GM23338 (cell line): Measurements from ENCODE around the gene WNT4. TPM values are rescaled to one million over a fixed set of nuclear protein-coding genes. Genes with fewer than 3 reads are reported as not detected.

ENCODE experiments used
- ATAC-seq: fragments of 200-7000 bp; cut with Tn5 transposase; 3 replicates; pipeline ENCODE4 v1.9.1; 2020
- DNase-seq: peaks from one replicate; pipeline ENCODE4 v3.0.0-alpha.2; 2015; ENCODE audit warnings: low spot score
- H2AFZ ChIP-seq: fragments of 200-600 bp; sonication (generic); 2 replicates; pipeline ENCODE4 v1.8.0; 2016; ENCODE audit warnings: antibody characterized with exemption, mild to moderate bottlenecking, moderate library complexity
- H3F3A ChIP-seq: fragments of 200-600 bp; sonication (generic); replicated peaks from 2 replicates; pipeline ENCODE4 v1.8.0; 2017; ENCODE audit warnings: antibody characterized with exemption, mixed run types, low read depth
- H3K27ac ChIP-seq: fragments of 200-600 bp; sonication (generic); 2 replicates; pipeline ENCODE4 v1.6.1; 2016; ENCODE audit warnings: low read depth
- H3K27me3 ChIP-seq: fragments of 200-600 bp; sonication (generic); 2 replicates; pipeline ENCODE4 v1.8.0; 2016; ENCODE audit warnings: mild to moderate bottlenecking, mixed run types, moderate library complexity; ENCODE audit not compliant: insufficient read depth
- H3K36me3 ChIP-seq: fragments of 200-600 bp; sonication (generic); 2 replicates; pipeline ENCODE4 v1.8.0; 2016; ENCODE audit warnings: mild to moderate bottlenecking; ENCODE audit not compliant: insufficient read depth
- H3K4me1 ChIP-seq: fragments of 200-600 bp; sonication (generic); 2 replicates; pipeline ENCODE4 v1.8.0; 2016; ENCODE audit warnings: mild to moderate bottlenecking, moderate library complexity; ENCODE audit not compliant: insufficient read depth
- H3K4me2 ChIP-seq: fragments of 200-600 bp; sonication (generic); 2 replicates; pipeline ENCODE4 v1.7.1; 2017; ENCODE audit warnings: mixed run types
- H3K4me3 ChIP-seq: fragments of 200-600 bp; sonication (generic); 2 replicates; pipeline ENCODE4 v1.6.1; 2016; ENCODE audit warnings: mixed run types
- H3K79me2 ChIP-seq: fragments of 200-600 bp; sonication (generic); replicated peaks from 2 replicates; pipeline ENCODE4 v1.8.0; 2017; ENCODE audit warnings: mild to moderate bottlenecking; ENCODE audit not compliant: insufficient read depth
- H3K9me2 ChIP-seq: fragments of 200-600 bp; sonication (generic); 2 replicates; pipeline ENCODE4 v1.8.0; 2017; ENCODE audit not compliant: insufficient read depth
- H4K20me1 ChIP-seq: fragments of 200-600 bp; sonication (generic); replicated peaks from 2 replicates; pipeline ENCODE4 v1.8.0; 2017; ENCODE audit warnings: mild to moderate bottlenecking; ENCODE audit not compliant: insufficient read depth
- H3K27ac Mint-ChIP-seq: 2 replicates; pipeline ENCODE4 v1.8.0; 2020; ENCODE audit warnings: inconsistent platforms, mild to moderate bottlenecking, moderate library complexity, mixed read lengths
- H3K27me3 Mint-ChIP-seq: 3 replicates; pipeline ENCODE4 v1.8.0; 2022; ENCODE audit warnings: low read depth, mild to moderate bottlenecking, moderate library complexity, mixed read lengths, inconsistent platforms; ENCODE audit not compliant: insufficient read depth, poor library complexity
- H3K36me3 Mint-ChIP-seq: 3 replicates; pipeline ENCODE4 v1.8.0; 2021; ENCODE audit warnings: low read depth, mild to moderate bottlenecking, inconsistent platforms, moderate library complexity, mixed read lengths
- H3K4me1 Mint-ChIP-seq: 3 replicates; pipeline ENCODE4 v1.8.0; 2020; ENCODE audit warnings: mild to moderate bottlenecking, inconsistent platforms, mixed read lengths
- H3K4me3 Mint-ChIP-seq: 3 replicates; pipeline ENCODE4 v1.8.0; 2021; ENCODE audit warnings: moderate library complexity, mild to moderate bottlenecking, inconsistent platforms, mixed read lengths
- H3K9me3 Mint-ChIP-seq: 3 replicates; pipeline ENCODE4 v1.8.0; 2020; ENCODE audit warnings: moderate library complexity, mild to moderate bottlenecking, inconsistent platforms, mixed read lengths
- CREB1 ChIP-seq: fragments of 250-450 bp; sonication (Bioruptor Pico); IDR thresholded peaks from 2 replicates; pipeline ENCODE4 v1.5.0; 2020; ENCODE audit warnings: low read depth, mild to moderate bottlenecking, moderate library complexity
- CTCF ChIP-seq, 2 experiments: fragments of 200-600 bp in 1 of 2; sonication (generic) in 1 of 2; conservative IDR thresholded peaks; 2 replicates each; pipeline versions ENCODE4 v1.5.1 to v1.6.1; 2016 to 2017; ENCODE audit warnings: antibody characterized with exemption in 2 of 2, low read depth in 2 of 2, mild to moderate bottlenecking in 2 of 2, moderate library complexity in 1 of 2
- ETS1 ChIP-seq: IDR thresholded peaks from 2 replicates; pipeline ENCODE4 v1.6.1; 2016; ENCODE audit warnings: antibody characterized with exemption
- EZH2 ChIP-seq: fragments of 200-600 bp; sonication (generic); IDR thresholded peaks from one replicate; pipeline ENCODE4 v1.8.0; 2017; ENCODE audit warnings: antibody characterized with exemption, mild to moderate bottlenecking, low read depth; ENCODE audit not compliant: unreplicated experiment
- EZH2phosphoT487 ChIP-seq: fragments of 200-600 bp; sonication (generic); IDR thresholded peaks from one replicate; pipeline ENCODE4 v1.8.1; 2018; ENCODE audit warnings: antibody characterized with exemption; ENCODE audit not compliant: unreplicated experiment
- JUNB ChIP-seq: IDR thresholded peaks from one replicate; pipeline ENCODE4 v1.6.1; 2016; ENCODE audit warnings: antibody characterized with exemption; ENCODE audit not compliant: unreplicated experiment
- NANOG ChIP-seq: IDR thresholded peaks from 2 replicates; pipeline ENCODE4 v1.6.1; 2016; ENCODE audit warnings: antibody characterized with exemption, borderline replicate concordance
- POLR2AphosphoS5 ChIP-seq: IDR thresholded peaks from 2 replicates; pipeline ENCODE4 v1.6.1; 2016; ENCODE audit warnings: antibody characterized with exemption, low read depth
- REST ChIP-seq: IDR thresholded peaks from one replicate; pipeline ENCODE4 v1.6.1; 2018; ENCODE audit warnings: antibody characterized with exemption; ENCODE audit not compliant: unreplicated experiment
- STAT1 ChIP-seq: IDR thresholded peaks from one replicate; pipeline ENCODE4 v1.6.1; 2016; ENCODE audit warnings: antibody characterized with exemption; ENCODE audit not compliant: unreplicated experiment
- ZNF114 ChIP-seq: fragments of 250-450 bp; sonication (Bioruptor Pico); IDR thresholded peaks from 2 replicates; pipeline ENCODE4 v1.5.0; 2020; ENCODE audit warnings: mild to moderate bottlenecking, moderate library complexity
- ZNF331 ChIP-seq: fragments of 250-450 bp; sonication (Bioruptor Pico); IDR thresholded peaks from 2 replicates; pipeline ENCODE4 v1.5.0; 2020; ENCODE audit warnings: low read depth, mild to moderate bottlenecking, moderate library complexity
- ZNF462 ChIP-seq: fragments of 250-450 bp; sonication (Bioruptor Pico); IDR thresholded peaks from 2 replicates; pipeline ENCODE4 v1.5.0; 2020; ENCODE audit warnings: mild to moderate bottlenecking, moderate library complexity
- polyA plus RNA-seq: library from polyadenylated mRNA; unstranded; fragments of >200 nt; fragmentation: Nextera tagmentation; extraction: Ambion mirVana; gene quantifications from 2 replicates; pipeline ENCODE4 v1.2.1, GENCODE V29; 2016
- total RNA-seq: library from RNA; depleted of rRNA; stranded (reverse); fragments of >200 nt; shearing (Covaris generic); gene quantifications from 2 replicates; pipeline ENCODE4 v1.2.3, GENCODE V29; 2014

Gene WNT4
- total and polyA plus RNA-seq, 2 experiments from 2014 or later = 0.59 to 0.79 TPM

- Histone ChIP-seq H3K27ac (no peak overlapping the region), H3K4me3 (no peak overlapping the region), H2AFZ (no peak overlapping the region), H3K9me2 (no peaks in the 10 kb centered on the region), H3K27me3 (no peaks in the 10 kb centered on the region), H4K20me1 (peaks cover 5% of the 10 kb centered on the region; the same call in 1 of the 2 replicates), H3K4me1 (no peaks in the 10 kb centered on the region; the same call in 1 of the 2 replicates), H3F3A (no peaks in the 10 kb centered on the region), H3K36me3 (peaks cover 5% of the 10 kb centered on the region; the same call in 1 of the 2 replicates), H3K79me2 (peaks cover 26% of the 10 kb centered on the region), H3K4me2 (no peak overlapping the region)
- no peak overlapping the region for H3K27ac Mint-ChIP-seq
- H3K27me3 Mint-ChIP-seq = no peaks in the 10 kb centered on the region
- H3K36me3 Mint-ChIP-seq = peaks cover 8% of the 10 kb centered on the region; the same call in 2 of the 3 replicates
- H3K4me1 Mint-ChIP-seq = no peaks in the 10 kb centered on the region; the same call in 2 of the 3 replicates
- TF ChIP-seq STAT1 (no peak), ETS1 (no peak), REST (no peak), ZNF331 (CRISPR knock-in tag) (no peak), ZNF114 (CRISPR knock-in tag) (no peak), ZNF462 (CRISPR knock-in tag) (no peak), EZH2phosphoT487 (no peak), NANOG (no peak), EZH2 (no peak), CTCF (conservative IDR thresholded peaks at IDR 0.05; ENCODE audit: low read depth in 2 of 2) (no peak), JUNB (no peak), CREB1 (CRISPR knock-in tag) (no peak), POLR2AphosphoS5 (no peak)
- DNase-seq (no peak), ATAC-seq (no peak)
- H3K4me3 Mint-ChIP-seq = no peak overlapping the region
- no peaks in the 10 kb centered on the region for H3K9me3 Mint-ChIP-seq
These were observed 42.7 kb downstream of the WNT4 start for GRCh38 chr1:22100168-22100567.
